Lower lobe of right lung (tissue), 2 donors: ENCODE data around the gene TRAPPC2L. TPM values are rescaled to one million over a fixed set of nuclear protein-coding genes. Genes with fewer than 3 reads are reported as not detected.
"Not testable (repeated sequence)": the region's sequence is repeated elsewhere in the genome, so short reads cannot be mapped to it uniquely, and the experiment has no call there.

ENCODE experiments used
- ATAC-seq, 2 donors: fragments of 200-7000 bp; cut with Tn5 transposase; one replicate each; pipeline ENCODE4 v1.9.1; 2020 to 2022; ENCODE audit warnings: mild to moderate bottlenecking in 2 of 2, moderate library complexity in 2 of 2
- DNase-seq: peaks from one replicate; pipeline ENCODE4 v3.0.0-alpha.2; 2020
- H3K27ac ChIP-seq: fragments of 200-600 bp; one replicate; pipeline ENCODE4 v1.8.0; 2022
- H3K27me3 ChIP-seq: fragments of 200-600 bp; one replicate; pipeline ENCODE4 v1.8.0; 2022; ENCODE audit warnings: low read depth
- H3K36me3 ChIP-seq: fragments of 200-600 bp; one replicate; pipeline ENCODE4 v1.8.0; 2022; ENCODE audit warnings: mild to moderate bottlenecking
- H3K4me1 ChIP-seq: fragments of 200-600 bp; one replicate; pipeline ENCODE4 v1.8.0; 2022
- H3K4me3 ChIP-seq: fragments of 200-600 bp; one replicate; pipeline ENCODE4 v1.8.0; 2022; ENCODE audit warnings: mild to moderate bottlenecking
- H3K9me3 ChIP-seq: fragments of 200-600 bp; one replicate; pipeline ENCODE4 v1.8.0; 2022
- intact Hi-C: fragments of 100-400 bp; cut with DNase I; formaldehyde crosslinking; loops from one replicate; pipeline ENCODE4 v1.11.0; 2022
- total RNA-seq: library from RNA; stranded (reverse); fragmentation: NEBNext Ultra II Directional; extraction: Animal tissue kit (Norgen Biotek cat#: 25700); gene quantifications from one replicate; pipeline ENCODE4 v1.2.1, GENCODE V29; 2021
- TF ChIP-seq, protein P1 (sequence below): fragments of 200-600 bp; IDR thresholded peaks from one replicate; pipeline ENCODE4 v1.8.0; 2022; ENCODE audit warnings: antibody characterized with exemption, mild to moderate bottlenecking
- donor health status: DM: no; HTN: yes; CAD: no; lungs with severe emphysema.

TRAPPC2L gene
- total RNA-seq, 1 donor from 2014 or later = 51.4 TPM

DNA sequence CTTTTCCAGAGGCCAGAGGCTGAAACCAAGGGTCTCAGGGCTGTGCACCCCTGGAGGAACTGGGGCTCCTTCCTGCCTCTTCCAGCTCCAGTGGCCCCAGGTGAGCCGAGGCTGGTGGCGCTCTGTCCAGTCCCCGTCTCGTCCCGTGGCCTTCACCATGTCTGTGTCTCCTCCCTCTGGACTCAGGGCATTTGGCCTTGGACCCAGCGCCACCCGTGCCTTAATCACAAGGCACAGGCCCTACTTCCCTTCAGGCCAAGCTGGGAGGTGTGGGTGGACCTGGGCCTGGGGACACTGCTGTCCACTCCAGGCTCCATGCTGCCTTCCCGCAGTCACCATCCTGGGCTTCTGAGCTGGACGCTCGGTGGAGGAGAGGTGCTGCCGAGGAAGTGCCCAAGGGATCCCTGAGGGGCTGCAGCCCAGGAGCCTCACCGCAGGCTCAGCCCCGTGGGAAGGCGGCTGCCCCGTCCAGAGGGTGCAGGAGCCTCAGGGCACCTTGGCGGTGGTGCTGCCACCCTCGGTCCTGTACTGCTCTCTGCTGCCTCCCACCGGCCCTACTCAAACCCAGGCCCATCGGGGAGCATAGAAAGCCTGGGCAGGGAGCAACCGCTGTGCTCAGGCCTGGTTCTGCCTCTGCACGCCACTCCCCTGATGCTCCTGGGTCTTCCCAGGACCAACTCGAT is 35.6 kb upstream of the TRAPPC2L start:
- no peaks in the 10 kb centered on the region for H3K9me3 ChIP-seq
- H3K27me3 ChIP-seq = no peaks in the 10 kb centered on the region
- TF ChIP-seq, protein P1, sequence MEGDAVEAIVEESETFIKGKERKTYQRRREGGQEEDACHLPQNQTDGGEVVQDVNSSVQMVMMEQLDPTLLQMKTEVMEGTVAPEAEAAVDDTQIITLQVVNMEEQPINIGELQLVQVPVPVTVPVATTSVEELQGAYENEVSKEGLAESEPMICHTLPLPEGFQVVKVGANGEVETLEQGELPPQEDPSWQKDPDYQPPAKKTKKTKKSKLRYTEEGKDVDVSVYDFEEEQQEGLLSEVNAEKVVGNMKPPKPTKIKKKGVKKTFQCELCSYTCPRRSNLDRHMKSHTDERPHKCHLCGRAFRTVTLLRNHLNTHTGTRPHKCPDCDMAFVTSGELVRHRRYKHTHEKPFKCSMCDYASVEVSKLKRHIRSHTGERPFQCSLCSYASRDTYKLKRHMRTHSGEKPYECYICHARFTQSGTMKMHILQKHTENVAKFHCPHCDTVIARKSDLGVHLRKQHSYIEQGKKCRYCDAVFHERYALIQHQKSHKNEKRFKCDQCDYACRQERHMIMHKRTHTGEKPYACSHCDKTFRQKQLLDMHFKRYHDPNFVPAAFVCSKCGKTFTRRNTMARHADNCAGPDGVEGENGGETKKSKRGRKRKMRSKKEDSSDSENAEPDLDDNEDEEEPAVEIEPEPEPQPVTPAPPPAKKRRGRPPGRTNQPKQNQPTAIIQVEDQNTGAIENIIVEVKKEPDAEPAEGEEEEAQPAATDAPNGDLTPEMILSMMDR = no peak
- intact Hi-C loops = no loop called here
- H3K4me3 ChIP-seq = no peak overlapping the region
- H3K36me3 ChIP-seq = peaks cover 31% of the 10 kb centered on the region
- H3K4me1 ChIP-seq = no peaks in the 10 kb centered on the region
- no peak overlapping the region for H3K27ac ChIP-seq
- DNase-seq (no peak), ATAC-seq (no peak)

DNA sequence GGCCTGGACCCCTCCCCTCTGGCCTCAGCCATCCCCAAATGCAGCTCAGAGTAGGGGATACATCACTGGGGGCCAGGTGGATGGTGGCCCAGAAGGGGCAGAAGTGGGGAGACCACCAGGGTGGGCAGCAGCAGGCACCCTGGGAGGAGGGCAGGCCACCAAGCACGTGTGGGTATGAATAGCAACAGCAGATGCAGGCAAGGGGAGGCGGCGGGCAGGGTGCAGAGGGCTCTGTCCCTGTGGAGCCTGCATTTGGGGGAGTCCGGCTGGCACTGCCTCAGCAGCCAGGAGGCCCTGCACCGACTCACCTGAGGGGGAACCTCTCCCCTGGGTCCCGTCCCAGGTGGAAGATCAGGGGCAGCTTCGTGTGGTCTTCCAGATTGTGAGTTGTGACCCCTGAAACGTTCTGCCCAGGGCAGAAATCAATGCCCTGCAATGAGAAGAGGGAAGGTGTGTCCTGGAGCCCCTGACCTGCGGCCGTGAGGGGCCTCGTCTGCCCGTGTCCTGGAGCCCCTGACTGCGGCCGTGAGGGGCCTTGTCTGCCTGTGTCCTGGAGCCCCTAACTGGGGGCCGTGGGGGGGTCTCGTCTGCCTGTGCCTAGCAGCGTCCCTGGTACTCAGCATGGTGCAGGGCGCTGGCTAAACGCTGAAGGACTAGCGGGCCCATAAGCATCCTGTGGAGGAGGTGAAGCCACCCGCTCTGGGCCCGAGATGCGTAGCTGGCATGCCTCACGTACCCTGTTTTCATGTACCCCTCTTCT is 34.5 kb upstream of the TRAPPC2L start:
- H3K4me3 ChIP-seq = no peak overlapping the region
- H3K4me1 ChIP-seq = no peaks in the 10 kb centered on the region
- H3K27me3 ChIP-seq = no peaks in the 10 kb centered on the region
- no peak for ATAC-seq
- intact Hi-C loops = no loop called here
- DNase-seq = no peak
- no peaks in the 10 kb centered on the region for H3K9me3 ChIP-seq
- TF ChIP-seq, protein P1 = no peak
- H3K27ac ChIP-seq = no peak overlapping the region
- peaks cover 40% of the 10 kb centered on the region for H3K36me3 ChIP-seq

DNA sequence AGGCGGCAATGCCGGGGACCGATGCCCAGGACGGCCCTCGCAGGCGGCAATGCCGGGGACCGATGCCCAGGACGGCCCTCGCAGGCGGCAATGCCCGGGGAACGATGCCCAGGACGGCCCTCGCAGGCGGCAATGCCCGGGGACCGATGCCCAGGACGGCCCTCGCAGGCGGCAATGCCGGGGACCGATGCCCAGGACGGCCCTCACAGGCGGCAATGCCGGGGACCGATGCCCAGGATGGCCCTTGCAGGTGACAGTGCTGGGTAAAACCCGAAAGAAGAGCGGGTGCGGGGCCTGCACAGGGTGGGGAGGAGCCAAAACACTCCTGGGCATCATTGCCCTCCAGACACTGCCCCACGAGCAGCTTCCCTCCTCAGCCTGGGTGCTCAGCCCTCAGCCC is 33.3 kb upstream of the TRAPPC2L start:
- H3K27me3 ChIP-seq, ATAC-seq, H3K27ac ChIP-seq, H3K9me3 ChIP-seq, H3K4me3 ChIP-seq, DNase-seq, H3K4me1 ChIP-seq, intact Hi-C loops: not testable (repeated sequence)
- H3K36me3 ChIP-seq = peaks cover 51% of the 10 kb centered on the region

DNA sequence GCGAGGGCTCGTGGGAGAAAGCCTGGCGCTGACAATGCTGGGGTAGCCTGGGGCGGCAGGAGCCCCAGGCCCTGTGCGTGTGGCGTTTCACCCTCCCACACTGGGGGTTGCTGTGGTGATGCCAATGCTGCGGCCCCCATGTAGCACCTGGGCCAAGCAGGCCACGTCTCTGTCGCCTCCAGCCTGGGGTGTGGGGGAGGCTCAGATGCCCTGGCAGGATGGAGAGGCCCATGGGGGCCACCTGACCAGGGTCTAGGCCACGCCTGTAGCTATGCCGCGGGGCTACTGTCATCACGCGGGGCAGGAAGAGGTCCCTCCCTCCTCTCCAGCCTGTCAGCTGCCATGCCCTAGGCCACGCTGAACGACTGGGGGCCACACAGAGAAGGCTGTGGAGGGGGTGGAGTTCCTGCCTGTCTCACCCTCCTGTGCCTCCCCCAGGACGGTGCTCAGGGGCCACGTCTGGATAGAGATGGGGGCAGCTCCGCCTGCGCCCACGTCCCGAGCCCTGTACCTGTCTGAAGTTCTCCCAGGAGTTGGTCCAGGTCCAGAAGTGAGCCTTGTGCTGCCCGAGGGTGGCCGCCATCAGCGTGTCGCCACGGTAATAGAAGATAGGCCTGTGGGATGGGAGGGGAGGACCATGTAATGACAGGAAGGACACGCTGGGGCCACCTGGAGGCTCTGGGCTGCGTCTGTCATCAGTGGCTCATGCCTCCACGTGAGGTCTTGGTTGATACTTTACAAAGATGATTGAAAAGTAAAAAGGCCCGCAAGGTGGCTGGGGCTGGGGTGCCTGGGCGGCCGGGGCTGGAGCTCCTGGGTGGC is 32.5 kb upstream of the TRAPPC2L start:
- Histone ChIP-seq H3K4me1 (no peaks in the 10 kb centered on the region), H3K27ac (no peak overlapping the region), H3K27me3 (no peaks in the 10 kb centered on the region), H3K4me3 (no peak overlapping the region), H3K36me3 (peaks cover 52% of the 10 kb centered on the region), H3K9me3 (no peaks in the 10 kb centered on the region)
- DNase-seq (no peak), ATAC-seq (no peak)
- TF ChIP-seq, protein P1 = no peak
- intact Hi-C loops = no loop called here

DNA sequence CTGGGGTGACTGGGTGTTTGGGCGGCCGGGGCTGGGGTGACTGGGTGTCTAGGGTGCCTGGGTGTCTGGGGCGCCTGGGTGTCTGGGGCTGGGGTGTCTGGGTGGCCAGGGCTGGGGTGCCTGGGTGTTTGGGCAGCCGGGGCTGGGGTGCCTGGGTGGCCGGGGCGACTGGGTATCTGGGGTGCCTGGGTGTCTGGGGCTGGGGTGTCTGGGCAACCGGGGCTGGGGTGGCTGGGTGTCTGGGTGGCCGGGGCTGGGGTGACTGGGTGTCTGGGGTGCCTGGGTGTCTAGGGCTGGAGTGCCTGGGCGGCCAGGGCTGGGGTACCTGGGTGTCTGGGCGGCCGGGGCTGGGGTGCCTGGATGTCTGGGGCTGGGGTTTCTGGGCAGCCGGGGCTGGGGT is 31.8 kb upstream of the TRAPPC2L start:
- Histone ChIP-seq H3K4me3 (no peak overlapping the region), H3K27ac (no peak overlapping the region), H3K27me3 (no peaks in the 10 kb centered on the region), H3K4me1 (no peaks in the 10 kb centered on the region), H3K9me3 (no peaks in the 10 kb centered on the region), H3K36me3 (peaks cover 52% of the 10 kb centered on the region)
- DNase-seq = no peak
- intact Hi-C loops = no loop called here
- ATAC-seq = no peak
- TF ChIP-seq, protein P1 = no peak
